PC-9 (cell line): ENCODE measurements around the gene ARHGEF37.

Experiments used
- EZH2 ChIP-seq: fragments of 200-600 bp; sonication (generic); IDR thresholded peaks from 2 replicates; pipeline ENCODE4 v1.8.0; 2017; ENCODE audit warnings: antibody characterized with exemption, low read depth
- TF ChIP-seq, protein P1 (sequence below): fragments of 200-600 bp; sonication (generic); conservative IDR thresholded peaks from 2 replicates; pipeline ENCODE4 v1.6.1; 2017; ENCODE audit warnings: mixed run types, antibody characterized with exemption, mild to moderate bottlenecking, moderate library complexity

DNA sequence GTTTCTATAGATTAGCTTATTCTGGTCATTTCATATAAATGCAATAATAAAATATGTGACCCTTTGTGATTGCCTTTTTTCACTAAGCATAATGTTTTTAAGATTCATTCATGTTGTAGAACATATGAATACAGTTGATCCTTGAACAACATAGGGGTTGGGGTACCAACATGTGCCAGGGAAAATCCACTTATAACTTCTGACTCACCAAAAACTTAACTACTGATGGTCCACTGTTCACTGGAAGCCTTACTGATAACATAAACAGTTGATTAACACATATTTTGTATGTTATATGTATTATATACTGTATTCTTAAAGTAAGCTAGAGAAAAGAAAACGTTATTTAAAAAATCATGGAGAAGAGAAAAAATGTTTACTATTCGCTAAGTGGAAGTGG, 12.1 kb downstream of the ARHGEF37 start:
- no peak for TF ChIP-seq EZH2
- TF ChIP-seq, protein P1, sequence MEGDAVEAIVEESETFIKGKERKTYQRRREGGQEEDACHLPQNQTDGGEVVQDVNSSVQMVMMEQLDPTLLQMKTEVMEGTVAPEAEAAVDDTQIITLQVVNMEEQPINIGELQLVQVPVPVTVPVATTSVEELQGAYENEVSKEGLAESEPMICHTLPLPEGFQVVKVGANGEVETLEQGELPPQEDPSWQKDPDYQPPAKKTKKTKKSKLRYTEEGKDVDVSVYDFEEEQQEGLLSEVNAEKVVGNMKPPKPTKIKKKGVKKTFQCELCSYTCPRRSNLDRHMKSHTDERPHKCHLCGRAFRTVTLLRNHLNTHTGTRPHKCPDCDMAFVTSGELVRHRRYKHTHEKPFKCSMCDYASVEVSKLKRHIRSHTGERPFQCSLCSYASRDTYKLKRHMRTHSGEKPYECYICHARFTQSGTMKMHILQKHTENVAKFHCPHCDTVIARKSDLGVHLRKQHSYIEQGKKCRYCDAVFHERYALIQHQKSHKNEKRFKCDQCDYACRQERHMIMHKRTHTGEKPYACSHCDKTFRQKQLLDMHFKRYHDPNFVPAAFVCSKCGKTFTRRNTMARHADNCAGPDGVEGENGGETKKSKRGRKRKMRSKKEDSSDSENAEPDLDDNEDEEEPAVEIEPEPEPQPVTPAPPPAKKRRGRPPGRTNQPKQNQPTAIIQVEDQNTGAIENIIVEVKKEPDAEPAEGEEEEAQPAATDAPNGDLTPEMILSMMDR, result no peak
